Ishikawa (cell line): ENCODE measurements around the gene PSENEN.

Source experiments
- CEBPB ChIP-seq: IDR thresholded peaks from 2 replicates; pipeline ENCODE4 v1.6.1; 2012
- FOXM1 ChIP-seq: IDR thresholded peaks from 2 replicates; pipeline ENCODE4 v1.6.1; 2012; ENCODE audit warnings: low read depth, borderline replicate concordance
- MAX ChIP-seq: IDR thresholded peaks from 2 replicates; pipeline ENCODE4 v1.6.1; 2012

DNA sequence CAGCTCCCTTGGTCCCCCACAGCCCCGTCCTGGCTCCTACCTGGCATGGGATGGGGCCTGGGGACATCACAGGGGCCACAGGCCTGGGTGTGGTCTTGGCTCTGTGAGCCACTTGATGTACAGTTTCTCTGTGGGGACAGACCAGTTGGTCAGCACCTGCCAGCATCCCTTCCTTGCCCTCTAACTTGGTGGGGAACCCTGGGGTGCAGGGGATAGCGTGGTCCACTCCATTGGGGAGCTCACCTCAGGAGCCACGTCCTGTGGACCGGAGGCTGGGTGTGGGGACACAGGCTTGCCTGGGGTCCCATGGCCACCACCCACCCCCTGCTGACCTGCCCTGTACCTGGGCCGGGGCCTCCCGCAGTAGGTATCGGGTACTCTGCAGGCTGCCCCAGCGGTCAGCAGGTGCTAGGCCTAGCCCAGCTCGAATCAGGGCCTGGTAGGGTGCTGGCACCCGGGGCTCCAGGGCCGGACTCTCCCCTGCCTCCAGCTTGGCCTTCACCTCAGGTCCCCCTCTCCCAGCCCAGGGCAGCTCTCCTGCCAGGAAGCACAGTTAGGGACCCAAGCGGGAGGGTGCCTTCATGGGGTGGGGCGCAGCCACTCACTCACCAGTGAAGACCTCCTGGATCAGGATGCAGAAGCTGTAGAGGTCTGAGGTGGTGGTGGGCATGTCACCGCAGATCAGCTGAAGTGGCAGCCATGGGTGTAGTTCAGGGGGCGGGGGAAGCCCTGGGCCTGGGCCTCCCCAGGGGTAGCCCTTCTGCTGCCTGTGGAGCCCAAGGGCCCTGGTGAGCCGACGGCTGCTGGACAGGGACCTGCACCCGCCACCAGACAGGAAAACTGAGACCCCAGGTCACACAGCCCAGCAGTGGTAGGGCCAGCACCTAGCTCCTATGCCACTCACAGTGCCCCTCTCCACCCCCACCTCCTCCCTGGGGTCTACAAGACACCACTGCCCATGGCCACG is 44.8 kb downstream of the PSENEN start:
- TF ChIP-seq MAX (no peak), FOXM1 (no peak), CEBPB (no peak)
